HepG2 (cell line): ENCODE results near the gene MINDY1. TPM values are rescaled to one million over a fixed set of nuclear protein-coding genes. Genes with fewer than 3 reads are reported as not detected.
A peak's percentile ranks its signal among the peaks of the same experiment; 100 is the strongest.

ENCODE experiments used
- ADNP ChIP-seq: sonication (generic); formaldehyde crosslinking; IDR thresholded peaks from 2 replicates; pipeline ENCODE4 v1.4.0; 2020; ENCODE audit warnings: missing genetic modification reagents
- DMTF1 ChIP-seq: sonication (generic); formaldehyde crosslinking; IDR thresholded peaks from 2 replicates; pipeline ENCODE4 v1.4.0; 2020; ENCODE audit warnings: mild to moderate bottlenecking, missing genetic modification reagents
- EED ChIP-seq: sonication (generic); formaldehyde crosslinking; IDR thresholded peaks from 2 replicates; pipeline ENCODE4 v1.5.0; 2020; ENCODE audit warnings: mild to moderate bottlenecking, missing genetic modification reagents
- FOXM1 ChIP-seq: sonication (generic); formaldehyde crosslinking; IDR thresholded peaks from 2 replicates; pipeline ENCODE4 v1.5.0; 2020; ENCODE audit warnings: missing genetic modification reagents
- HNRNPUL1 ChIP-seq: fragments of 200-400 bp; formaldehyde crosslinking; IDR thresholded peaks from 2 replicates; pipeline ENCODE4 v1.6.1; 2017; ENCODE audit warnings: low read depth, mild to moderate bottlenecking, low read length, moderate library complexity
- MYC ChIP-seq: sonication (generic); formaldehyde crosslinking; IDR thresholded peaks from 2 replicates; pipeline ENCODE4 v1.9.0; 2021; ENCODE audit warnings: missing genetic modification reagents, borderline replicate concordance
- NPAS2 ChIP-seq: sonication (generic); formaldehyde crosslinking; IDR thresholded peaks from 2 replicates; pipeline ENCODE4 v1.8.0; 2022; ENCODE audit warnings: mild to moderate bottlenecking, missing genetic modification reagents, borderline replicate concordance
- PAWR ChIP-seq: sonication (generic); formaldehyde crosslinking; IDR thresholded peaks from 2 replicates; pipeline ENCODE4 v1.4.0; 2020; ENCODE audit warnings: missing genetic modification reagents, mild to moderate bottlenecking, borderline replicate concordance
- PHF21A ChIP-seq: sonication (generic); formaldehyde crosslinking; IDR thresholded peaks from 2 replicates; pipeline ENCODE4 v1.5.0; 2020; ENCODE audit warnings: mild to moderate bottlenecking, missing genetic modification reagents
- PITX1 ChIP-seq: sonication (generic); formaldehyde crosslinking; IDR thresholded peaks from 2 replicates; pipeline ENCODE4 v1.5.1; 2020; ENCODE audit warnings: mild to moderate bottlenecking, missing genetic modification reagents
- PLSCR1 ChIP-seq: sonication (generic); formaldehyde crosslinking; IDR thresholded peaks from 2 replicates; pipeline ENCODE4 v1.5.0; 2020; ENCODE audit warnings: missing genetic modification reagents, mild to moderate bottlenecking, borderline replicate concordance
- SMARCE1 ChIP-seq: fragments of 450-650 bp; IDR thresholded peaks from 2 replicates; pipeline ENCODE4 v1.6.1; 2017; ENCODE audit warnings: borderline replicate concordance
- SOX13 ChIP-seq, 3 experiments: fragments of 450-650 bp in 1 of 3; sonication (generic) in 1 of 3; formaldehyde crosslinking in 1 of 3; IDR thresholded peaks in 2 of 3; conservative IDR thresholded peaks in 1 of 3; 2 replicates each; pipeline versions ENCODE4 v1.5.0 to v1.6.1; 2016 to 2020; ENCODE audit warnings: antibody characterized with exemption in 1 of 3, mild to moderate bottlenecking in 1 of 3, missing compliant biosample characterization in 1 of 3, missing genetic modification reagents in 1 of 3, moderate library complexity in 1 of 3
- SUZ12 ChIP-seq: fragments of 150-350 bp; IDR thresholded peaks from 2 replicates; pipeline ENCODE4 v1.6.1; 2014; ENCODE audit warnings: low read depth, low read length
- TCF12 ChIP-seq, 2 experiments: fragments of 450-650 bp in 1 of 2; sonication (generic) in 1 of 2; formaldehyde crosslinking in 1 of 2; IDR thresholded peaks; 2 replicates each; pipeline versions ENCODE4 v1.6.1 to v1.8.0; 2017 to 2022; ENCODE audit warnings: antibody characterized with exemption in 1 of 2, mild to moderate bottlenecking in 1 of 2, missing genetic modification reagents in 1 of 2, moderate library complexity in 1 of 2
- TCF7 ChIP-seq: sonication (generic); IDR thresholded peaks from 2 replicates; pipeline ENCODE4 v1.6.1; 2016; ENCODE audit warnings: antibody characterized with exemption, low read depth
- THRA ChIP-seq: sonication (generic); formaldehyde crosslinking; IDR thresholded peaks from 2 replicates; pipeline ENCODE4 v1.4.0; 2020; ENCODE audit warnings: missing genetic modification reagents, borderline replicate concordance
- ZBTB39 ChIP-seq: sonication (generic); formaldehyde crosslinking; IDR thresholded peaks from 2 replicates; pipeline ENCODE4 v1.5.0; 2020; ENCODE audit warnings: missing genetic modification reagents
- ZC3H13 ChIP-seq: sonication (generic); formaldehyde crosslinking; IDR thresholded peaks from 2 replicates; pipeline ENCODE4 v1.8.1; 2023; ENCODE audit warnings: mild to moderate bottlenecking, missing genetic modification reagents, moderate library complexity
- ZNF589 ChIP-seq: sonication (generic); formaldehyde crosslinking; conservative IDR thresholded peaks from 2 replicates; pipeline ENCODE4 v1.8.0; 2022; ENCODE audit warnings: mild to moderate bottlenecking, moderate library complexity, missing genetic modification reagents
- ZNF644 ChIP-seq: IDR thresholded peaks from 2 replicates; pipeline ENCODE4 v1.6.1; 2016; ENCODE audit warnings: low read depth
- ZNF879 ChIP-seq: sonication (generic); formaldehyde crosslinking; IDR thresholded peaks from 2 replicates; pipeline ENCODE4 v1.8.1; 2023; ENCODE audit warnings: missing genetic modification reagents
- polyA plus RNA-seq, 8 experiments: library from polyadenylated mRNA; depleted of rRNA in 3 of 8; stranded (reverse) in 7 of 8; unstranded in 1 of 8; fragments of >200 nt; fragmentation: Illumina TruSeq in 4 of 8; extraction: Trizol in 4 of 8; gene quantifications; 2 replicates each; pipeline versions ENCODE4 v1.2.1 to v1.2.3, GENCODE V29; 2011 to 2016; ENCODE audit warnings: low read depth in 4 of 8, missing spikeins in 1 of 8, mixed read lengths in 1 of 8; ENCODE audit not compliant: insufficient read depth in 1 of 8
- total RNA-seq, 5 experiments: library from RNA; depleted of rRNA; stranded (reverse); fragments of >200 nt; fragmentation: Illumina TruSeq; extraction: Trizol; gene quantifications; 2 replicates each; pipeline ENCODE4 v1.2.3, GENCODE V29; 2016; ENCODE audit warnings: low read depth in 1 of 5

Gene MINDY1
- total and polyA plus RNA-seq, 2 of the 13 experiments (the other 11 are each of a cell fraction or from before 2014, with no cell fraction given): 11.1 to 15.0 TPM

GRCh38 chr1:150979092-150980056 is 27.3 kb downstream of the MINDY1 start (continued):
- TF ChIP-seq NPAS2 (no peak), TCF12 (IDR thresholded peaks at IDR 0.05) (no peak), TCF12 (CRISPR knock-in tag; IDR thresholded peaks at IDR 0.05) (no peak), ZNF644 (CRISPR knock-in tag) (no peak), THRA (CRISPR knock-in tag) (0 out of 2 replicates have a peak, but pooled peaks have one; percentile 24), SMARCE1 (no peak), ZNF879 (CRISPR knock-in tag) (no peak), EED (CRISPR knock-in tag) (no peak), SOX13 (IDR thresholded peaks at IDR 0.05) (no peak), SOX13 (CRISPR knock-in tag; conservative IDR thresholded peaks at IDR 0.05 in 1 of 2, IDR thresholded peaks at IDR 0.05 in 1 of 2) (peak in 1 of 2 experiments; percentile 17; a peak in 1 of 4 replicates), SUZ12 (no peak), FOXM1 (CRISPR knock-in tag) (no peak), MYC (peak; percentile 35), ZBTB39 (CRISPR knock-in tag) (no peak), ADNP (CRISPR knock-in tag) (no peak), PAWR (CRISPR knock-in tag) (no peak), DMTF1 (CRISPR knock-in tag) (no peak), PLSCR1 (no peak), PHF21A (CRISPR knock-in tag) (no peak), ZNF589 (CRISPR knock-in tag) (no peak), ZC3H13 (CRISPR knock-in tag) (no peak), TCF7 (no peak), HNRNPUL1 (no peak), PITX1 (0 out of 2 replicates have a peak, but pooled peaks have one; percentile 39)
